KBM-7 (cell line): ENCODE measurements around the gene JUN.
"Not testable (repeated sequence)": the region's sequence is repeated elsewhere in the genome, so short reads cannot be mapped to it uniquely, and the experiment has no call there.

ENCODE experiments used
- DNase-seq: peaks from one replicate; pipeline ENCODE4 v3.0.0-alpha.2; 2015
- in situ Hi-C: fragments of 300-500 bp; cut with MboI; formaldehyde crosslinking; loops from 2 replicates; pipeline ENCODE4 v1.14.3; 2020; ENCODE audit warnings: low sequenced_read_pairs, low pct_unique_long_range_greater_than_20kb, mixed read lengths

Gene JUN

GRCh38 chr1:58811303-58811702 is 27.5 kb upstream of the JUN start:
- DNase-seq: no peak
- in situ Hi-C loops: no loop called here

DNA sequence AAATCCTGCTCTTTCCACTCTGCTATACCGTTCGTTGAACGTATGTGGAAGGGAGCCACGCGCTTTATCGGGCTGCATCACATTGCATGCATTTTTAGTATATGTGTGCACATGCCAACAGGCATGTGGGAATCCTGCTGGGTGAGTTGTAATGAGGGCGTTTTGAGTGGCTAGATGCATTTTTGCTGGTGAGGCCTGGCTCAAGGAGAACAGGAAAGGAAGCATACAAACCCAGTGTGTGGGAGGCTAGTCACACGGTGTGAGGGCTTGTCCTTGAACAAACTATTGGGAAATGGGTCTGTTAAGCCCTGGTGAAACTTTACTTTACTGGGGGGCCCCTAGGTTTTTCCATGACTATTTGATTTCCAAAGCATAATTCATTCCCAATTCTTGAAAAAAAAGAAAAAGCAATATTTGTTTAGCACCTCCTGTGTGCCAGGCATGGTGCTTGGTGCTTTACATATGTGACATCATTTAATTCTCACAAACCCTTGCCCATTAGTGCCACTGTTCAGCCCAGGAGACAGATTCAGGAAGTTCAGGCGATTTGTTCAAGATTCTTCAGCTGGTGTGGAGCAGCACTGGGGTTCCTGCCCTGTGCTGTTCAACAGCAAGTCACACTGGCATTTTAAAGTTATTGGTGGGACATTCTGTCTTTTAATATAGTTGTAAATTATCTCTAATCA is 25.6 kb upstream of the JUN start:
- DNase-seq: peak; percentile 52
- in situ Hi-C loops: no loop called here

GRCh38 chr1:58808077-58808476 is 24.2 kb upstream of the JUN start:
- no peak for DNase-seq
- in situ Hi-C loops: no loop called here

GRCh38 chr1:58805716-58806571 is 22.1 kb upstream of the JUN start:
- in situ Hi-C loops: no loop called here
- no peak for DNase-seq

DNA sequence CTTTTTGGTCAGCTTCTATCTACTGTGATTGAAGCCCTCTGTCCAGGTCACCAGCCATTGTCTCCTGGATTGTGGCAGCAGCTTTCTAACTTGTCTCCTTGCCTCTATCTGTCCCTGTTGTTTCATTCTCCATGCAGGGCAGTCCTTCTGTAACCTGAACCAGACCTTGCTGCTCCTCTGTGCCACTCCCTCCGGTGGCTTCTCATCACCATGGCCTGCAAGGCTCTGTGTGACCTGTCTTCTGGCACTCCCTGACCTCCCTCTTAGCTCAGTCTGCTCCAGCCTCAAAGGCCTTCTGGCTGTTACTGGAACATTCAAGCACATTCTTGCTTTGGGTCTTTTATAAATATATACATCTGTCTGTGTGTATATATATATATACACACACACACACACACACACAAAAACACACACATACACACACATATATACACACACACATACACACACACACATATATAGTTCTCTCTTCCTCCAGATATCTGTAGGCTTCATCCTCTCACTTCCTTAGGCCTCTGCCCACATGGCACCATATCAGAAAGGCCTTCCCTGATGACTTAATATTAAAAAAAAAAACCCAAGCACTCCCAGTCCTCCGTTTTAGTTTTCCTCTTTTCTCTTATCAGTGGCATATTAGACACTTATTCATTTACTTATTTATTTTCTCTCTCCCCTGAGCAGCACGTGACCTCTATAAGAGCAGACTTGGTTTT is 21.2 kb upstream of the JUN start:
- no peak for DNase-seq
- in situ Hi-C loops: no loop called here

- DNase-seq: no peak
These were observed 20.0 kb upstream of the JUN start for GRCh38 chr1:58803858-58804257.

DNA sequence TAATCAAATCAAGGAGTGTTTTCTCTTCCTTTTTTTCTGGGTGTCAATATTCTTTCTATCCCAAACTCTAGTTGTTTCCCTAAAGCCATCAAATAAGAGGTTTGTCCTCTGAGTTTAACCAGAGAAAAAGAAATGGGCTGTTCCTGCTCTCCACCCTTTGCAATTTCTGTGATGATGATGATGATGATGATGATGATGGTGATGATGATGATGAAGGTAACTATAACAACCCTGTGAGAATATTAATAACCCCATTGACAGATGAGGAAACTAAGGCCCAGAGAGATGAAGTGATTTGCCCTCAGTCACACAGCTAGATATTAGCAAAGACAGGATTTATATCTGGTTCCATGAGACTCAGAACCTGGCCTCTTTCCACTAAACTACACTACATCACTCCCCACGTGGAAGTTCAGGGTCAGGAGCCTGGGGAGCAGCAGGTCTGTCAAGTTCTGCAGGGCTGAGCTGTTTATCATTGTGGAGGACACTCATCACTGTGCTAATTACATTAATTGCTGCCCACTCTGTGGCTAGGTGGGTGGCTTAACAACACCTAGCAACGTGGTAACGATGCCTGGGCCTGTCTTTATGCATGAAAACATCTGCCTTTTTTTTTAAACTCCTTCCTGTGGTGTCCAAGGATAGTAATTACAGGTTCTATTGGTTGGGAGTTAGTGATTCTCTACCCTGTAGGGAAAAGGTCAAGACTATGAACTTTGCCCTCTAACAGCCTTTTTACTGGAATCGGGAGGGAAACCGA is 19.0 kb upstream of the JUN start:
- DNase-seq: no peak
- in situ Hi-C loops: no loop called here

More at GRCh38 chr1:58803858-58804257, 20.0 kb upstream of the JUN start:
- in situ Hi-C loops: no loop called here

- DNase-seq, in situ Hi-C loops: not testable (repeated sequence)
These were observed 17.4 kb upstream of the JUN start for GRCh38 chr1:58801286-58801685.

- no peak for DNase-seq
- in situ Hi-C loops: no loop called here
These were observed 15.8 kb upstream of the JUN start for GRCh38 chr1:58799650-58800049.

DNA sequence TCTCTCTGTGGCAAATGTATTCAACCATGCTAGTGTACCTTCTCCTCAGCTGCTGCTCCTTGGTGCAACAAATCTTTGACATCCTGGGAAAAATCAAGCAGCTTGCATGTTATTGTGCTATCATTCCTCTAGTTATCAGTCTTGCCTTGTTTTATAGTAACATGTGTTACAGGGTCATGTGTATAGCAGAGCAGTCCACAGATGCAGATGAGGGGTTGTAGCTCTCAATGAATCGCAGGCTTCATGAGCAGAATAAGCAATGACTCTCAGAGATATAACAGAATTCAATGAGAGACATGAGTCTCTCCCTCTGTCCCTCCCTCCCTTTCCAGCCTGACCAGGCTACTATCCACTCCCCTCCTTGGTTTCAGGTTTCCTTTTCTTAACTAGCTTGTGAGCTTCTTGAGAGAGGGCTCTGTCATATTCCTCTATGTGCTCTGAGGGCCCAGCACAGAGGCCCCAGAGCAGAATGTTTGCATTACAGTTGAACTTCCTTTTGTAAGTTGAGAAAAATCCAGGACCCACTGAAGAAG is 15.1 kb upstream of the JUN start:
- no peak for DNase-seq
- in situ Hi-C loops: no loop called here

- in situ Hi-C loops: no loop called here
- no peak for DNase-seq
These were observed 12.6 kb upstream of the JUN start for GRCh38 chr1:58796416-58796815.

DNA sequence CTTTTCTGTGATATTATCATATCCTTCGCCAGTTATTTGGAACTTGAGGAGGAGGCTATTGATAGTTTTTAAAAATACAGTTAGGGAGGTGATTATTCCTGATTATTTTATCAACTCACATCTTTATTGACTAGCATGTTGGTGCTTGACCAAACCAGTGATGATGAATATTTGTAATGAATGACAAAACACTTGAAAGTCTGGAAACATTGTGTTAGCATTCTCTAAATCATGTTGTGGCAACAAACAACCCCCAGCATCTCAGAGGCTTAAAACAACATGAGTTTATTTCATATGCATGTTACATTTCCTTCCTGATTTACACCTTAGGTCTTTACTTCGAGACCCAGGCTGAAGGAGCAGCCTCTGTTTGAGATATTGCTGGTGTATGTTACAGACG is 10.7 kb upstream of the JUN start:
- in situ Hi-C loops: no loop called here
- no peak for DNase-seq

DNA sequence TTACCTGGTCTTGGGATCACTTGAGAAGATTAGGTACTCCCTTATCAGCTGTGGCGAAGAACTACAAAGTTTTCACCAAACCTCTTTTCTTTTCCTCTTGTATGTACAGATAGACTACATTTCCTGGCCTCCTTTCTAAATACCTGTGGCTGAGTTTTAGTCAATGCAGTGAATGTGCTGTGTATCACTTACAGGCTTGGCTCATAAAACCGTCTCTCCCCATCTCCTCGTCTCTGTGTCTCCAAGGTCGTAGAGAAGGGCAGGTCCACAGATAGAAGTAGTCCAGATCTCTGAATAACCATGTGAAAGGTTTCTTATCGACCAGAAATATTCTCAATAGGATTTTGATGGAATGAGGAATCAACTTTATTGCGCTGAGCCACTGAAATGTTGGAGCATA is 9.0 kb upstream of the JUN start:
- DNase-seq: no peak
- in situ Hi-C loops: no loop called here

DNA sequence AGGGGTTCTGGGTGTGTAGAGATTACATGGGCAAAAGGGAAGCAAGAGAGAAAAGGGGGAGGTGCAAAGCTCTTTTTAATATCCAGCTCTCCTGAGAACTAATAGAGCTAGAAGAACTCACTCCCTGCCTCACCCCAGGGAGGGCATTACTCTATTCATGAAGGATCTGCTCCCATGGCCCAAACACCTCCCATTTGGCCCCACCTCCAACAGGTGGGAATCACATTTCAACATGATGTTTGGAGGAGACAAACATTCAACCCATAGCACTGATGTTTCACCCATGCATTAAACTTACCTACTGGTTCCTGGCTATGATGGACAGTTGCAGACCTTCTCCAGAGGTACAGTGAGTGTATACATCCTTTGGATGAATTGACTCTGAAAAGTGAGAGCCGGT is 7.3 kb upstream of the JUN start:
- in situ Hi-C loops: no loop called here
- DNase-seq: no peak

DNA sequence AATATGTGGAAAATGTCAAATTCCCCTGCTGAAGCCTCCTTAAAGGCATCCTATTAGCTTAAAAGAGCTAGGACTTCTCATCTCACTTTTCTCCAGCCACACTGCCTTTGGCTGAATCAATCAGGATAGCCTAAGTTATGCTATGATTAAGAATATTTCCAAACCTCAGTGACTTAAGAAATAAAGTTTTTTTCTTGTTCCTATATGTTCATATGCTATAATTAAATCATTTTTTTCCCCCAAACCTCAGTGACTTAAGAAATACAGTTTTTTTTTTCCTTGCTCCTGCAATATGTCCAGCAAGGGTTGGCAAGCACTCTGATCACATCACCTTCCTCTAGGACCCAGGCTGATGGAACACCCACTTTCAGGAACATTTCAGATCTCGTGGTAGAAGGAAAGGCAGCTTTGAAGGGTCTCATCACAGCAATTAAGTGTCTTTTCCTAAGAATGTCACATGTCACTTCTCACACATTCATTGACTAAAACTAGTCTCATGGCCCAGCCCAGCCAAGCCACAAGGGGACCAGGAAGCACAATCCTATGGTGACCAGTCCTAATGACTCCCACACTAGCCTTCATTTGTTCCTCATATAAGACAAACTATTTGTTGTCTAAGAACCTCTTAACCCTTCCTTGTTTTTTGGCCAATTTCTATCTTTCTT is 6.3 kb upstream of the JUN start:
- in situ Hi-C loops: no loop called here
- no peak for DNase-seq

DNA sequence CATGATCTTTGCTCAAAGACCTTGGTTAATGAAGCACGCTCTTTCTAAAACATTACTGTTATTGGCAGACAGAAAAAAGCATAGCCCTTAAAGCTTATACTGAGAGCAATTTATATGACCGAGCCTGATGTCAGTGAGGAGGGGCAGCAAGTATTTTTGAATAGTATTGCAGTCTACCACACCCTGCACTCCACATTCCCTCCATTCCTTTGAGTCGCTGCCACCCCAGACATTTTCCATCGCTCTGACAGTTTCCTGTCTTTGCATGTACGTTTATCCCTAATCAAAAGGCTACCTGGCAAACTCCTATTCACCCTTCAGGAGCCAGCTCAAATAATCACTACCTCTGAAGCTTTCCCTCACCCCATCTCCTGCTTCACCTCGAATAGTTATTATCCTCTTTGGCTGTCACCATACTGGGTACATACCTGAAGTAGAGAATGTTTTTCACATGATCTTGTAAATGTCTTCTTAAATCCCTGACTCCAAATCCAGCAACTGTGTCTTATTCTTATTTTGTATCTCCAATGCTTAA is 5.5 kb upstream of the JUN start:
- no peak for DNase-seq
- in situ Hi-C loops: no loop called here

- in situ Hi-C loops: no loop called here
These were observed 4.4 kb upstream of the JUN start for GRCh38 chr1:58788259-58788658.

GRCh38 chr1:58786927-58787245 is 3.0 kb upstream of the JUN start:
- DNase-seq: no peak
- in situ Hi-C loops: no loop called here

More at GRCh38 chr1:58788259-58788658, 4.4 kb upstream of the JUN start:
- no peak for DNase-seq
